Adrenal gland (tissue), 12 donors: ENCODE measurements around the gene TPCN1. TPM values are rescaled to one million over a fixed set of nuclear protein-coding genes. Genes with fewer than 3 reads are reported as not detected.

Experiments
- DNase-seq, 7 donors: peaks; one replicate each; pipeline ENCODE4 v3.0.0-alpha.2; 2019 to 2020
- H3K27ac ChIP-seq, 5 donors: fragments of 200-600 bp; sonication (generic) in 4 of 5; 1 replicate in 3 of 5; 2 replicates in 2 of 5; pipeline versions ENCODE4 v1.5.1 to v1.8.0; 2016 to 2020; ENCODE audit warnings: mild to moderate bottlenecking in 1 of 5
- H3K27me3 ChIP-seq: fragments of 200-600 bp; 2 replicates; pipeline ENCODE4 v1.8.0; 2021
- H3K36me3 ChIP-seq, 2 donors: fragments of 200-600 bp; replicated peaks in 1 of 2; 1 replicate in 1 of 2; 2 replicates in 1 of 2; pipeline versions ENCODE4 v1.5.1 to v1.8.0; 2018 to 2022
- H3K4me1 ChIP-seq, 2 donors: fragments of 200-600 bp; replicated peaks in 1 of 2; 1 replicate in 1 of 2; 2 replicates in 1 of 2; pipeline versions ENCODE4 v1.5.1 to v1.8.0; 2018 to 2021
- H3K4me3 ChIP-seq, 4 donors: fragments of 200-600 bp; sonication (generic) in 3 of 4; one replicate each; pipeline ENCODE4 v1.5.1; 2016 to 2018
- H3K9me3 ChIP-seq, 3 donors: fragments of 200-600 bp; sonication (generic) in 1 of 3; replicated peaks in 1 of 3; 1 replicate in 2 of 3; 2 replicates in 1 of 3; pipeline versions ENCODE4 v1.5.1 to v1.8.0; 2016 to 2021
- POLR2A ChIP-seq, 2 donors: fragments of 450-650 bp; IDR thresholded peaks; one replicate each; pipeline ENCODE4 v1.6.1; 2017; ENCODE audit warnings: antibody characterized with exemption in 2 of 2, mild to moderate bottlenecking in 2 of 2, moderate library complexity in 1 of 2
- WGBS, 4 donors: extraction: QIAGEN DNeasy Blood & Tissue Kit in 2 of 4; methylation state at CpG; one replicate each; pipeline versions ENCODE4 v1.1.5 to v1.1.7; 2013 to 2017; 5-methylcytosine and 5-hydroxymethylcytosine counted together
- intact Hi-C, 2 donors: fragments of 100-400 bp; cut with DNase I; formaldehyde crosslinking; loops; one replicate each; pipeline versions ENCODE4 v1.14.1 to v1.15.0; 2022 to 2023
- polyA plus RNA-seq, 3 donors: library from polyadenylated mRNA; stranded (reverse); fragments of 200-250 nt in 2 of 3; fragments of 350-450 nt in 1 of 3; fragmentation: Illumina TruSeq in 1 of 3; extraction: RNeasy Lipid Tissue Mini Kit (QIAGEN cat#74804) in 1 of 3; gene quantifications; one replicate each; pipeline ENCODE4 v1.2.3, GENCODE V29; 2013 to 2014
- total RNA-seq, 9 donors: library from RNA; depleted of rRNA in 4 of 9; stranded (reverse); fragments of >200 nt in 4 of 9; fragments of 120-200 nt in 1 of 9; fragmentation: NEBNext Ultra II Directional in 1 of 9; extraction: Animal tissue kit (Norgen Biotek cat#: 25700) in 1 of 9; gene quantifications; one replicate each; pipeline versions ENCODE4 v1.1.0 to v1.2.4, GENCODE V29; 2013 to 2023
- TF ChIP-seq, protein P1 (sequence below), 6 experiments: fragments of 450-650 bp in 4 of 6; fragments of 200-600 bp in 2 of 6; sonication (generic) in 1 of 6; IDR thresholded peaks; 1 replicate in 5 of 6; 2 replicates in 1 of 6; pipeline versions ENCODE4 v1.5.1 to v1.8.0; 2016 to 2021; ENCODE audit warnings: antibody characterized with exemption in 6 of 6, mild to moderate bottlenecking in 2 of 6, moderate library complexity in 1 of 6
- donor health status: healthy with polysubstance abuse.
- donor health status: Bipolar disorder and iron deficiency.
- donor health status: DM: yes; HTN: yes; CAD: no.
- donor health status: DM: no; HTN: no; CAD: no.
- donor health status: DM: no; HTN: no; CAD: no.
- donor health status: DM: yes; HTN: yes; CAD: no.

The TPCN1 gene
- total and polyA plus RNA-seq, 12 donors, result 21.2 to 198 (median 80.9) TPM

DNA sequence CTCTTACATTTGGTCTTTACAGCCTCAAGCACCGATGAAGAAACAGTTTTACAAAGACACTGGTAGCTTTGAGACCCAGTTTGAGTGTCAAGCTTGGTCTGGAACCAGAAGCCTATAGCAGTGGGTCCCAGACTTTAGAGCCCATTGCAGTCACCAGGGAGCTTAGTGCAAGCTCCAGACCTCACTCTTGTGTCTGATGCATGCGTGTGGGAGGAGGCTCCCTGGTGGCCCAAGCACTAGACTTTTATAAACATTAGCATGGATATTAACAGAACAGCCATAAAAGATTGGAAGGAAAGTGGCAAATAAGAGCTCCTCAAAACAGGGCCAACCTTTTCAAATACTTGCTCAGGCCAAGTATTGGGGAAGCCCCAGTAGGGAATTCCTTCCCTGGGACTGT, 68.1 kb downstream of the TPCN1 start:
- Histone ChIP-seq H3K4me1 (peaks cover 0 to 5% of the 10 kb centered on the region in 2 donors), H3K27me3 (no peaks in the 10 kb centered on the region), H3K4me3 (no peak overlapping the region), H3K27ac (no peak overlapping the region), H3K9me3 (no peaks in the 10 kb centered on the region), H3K36me3 (peaks cover 0 to 100% of the 10 kb centered on the region in 2 donors)
- TF ChIP-seq POLR2A (IDR thresholded peaks at IDR 0.05), result no peak
- TF ChIP-seq, protein P1, sequence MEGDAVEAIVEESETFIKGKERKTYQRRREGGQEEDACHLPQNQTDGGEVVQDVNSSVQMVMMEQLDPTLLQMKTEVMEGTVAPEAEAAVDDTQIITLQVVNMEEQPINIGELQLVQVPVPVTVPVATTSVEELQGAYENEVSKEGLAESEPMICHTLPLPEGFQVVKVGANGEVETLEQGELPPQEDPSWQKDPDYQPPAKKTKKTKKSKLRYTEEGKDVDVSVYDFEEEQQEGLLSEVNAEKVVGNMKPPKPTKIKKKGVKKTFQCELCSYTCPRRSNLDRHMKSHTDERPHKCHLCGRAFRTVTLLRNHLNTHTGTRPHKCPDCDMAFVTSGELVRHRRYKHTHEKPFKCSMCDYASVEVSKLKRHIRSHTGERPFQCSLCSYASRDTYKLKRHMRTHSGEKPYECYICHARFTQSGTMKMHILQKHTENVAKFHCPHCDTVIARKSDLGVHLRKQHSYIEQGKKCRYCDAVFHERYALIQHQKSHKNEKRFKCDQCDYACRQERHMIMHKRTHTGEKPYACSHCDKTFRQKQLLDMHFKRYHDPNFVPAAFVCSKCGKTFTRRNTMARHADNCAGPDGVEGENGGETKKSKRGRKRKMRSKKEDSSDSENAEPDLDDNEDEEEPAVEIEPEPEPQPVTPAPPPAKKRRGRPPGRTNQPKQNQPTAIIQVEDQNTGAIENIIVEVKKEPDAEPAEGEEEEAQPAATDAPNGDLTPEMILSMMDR (IDR thresholded peaks at IDR 0.05), result no peak
- intact Hi-C loops, result no loop called here
- 93 to 100% (median 96%) methylated on average over 2 of the region's 2 CpGs for WGBS, 4 donors
- no peak for DNase-seq

DNA sequence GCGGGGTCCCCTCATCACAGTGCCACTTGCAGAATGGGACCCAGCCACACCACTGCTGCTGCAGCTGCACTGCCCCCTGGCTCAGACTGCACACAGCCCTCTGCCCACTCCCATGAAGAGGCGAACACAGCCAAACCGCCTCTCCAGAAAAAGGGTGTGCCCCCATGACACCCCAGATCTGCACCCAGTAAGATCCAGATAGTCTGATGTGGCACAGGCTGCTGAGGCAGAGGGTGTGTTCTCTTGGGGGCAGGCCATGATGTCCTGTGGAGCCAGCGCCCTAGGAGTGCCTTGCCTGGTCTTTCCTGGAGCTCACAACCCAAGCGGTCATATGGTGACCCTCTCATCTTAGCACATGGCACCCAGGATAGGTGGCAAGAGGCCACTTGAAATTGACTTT, 69.2 kb downstream of the TPCN1 start:
- no peak overlapping the region for H3K4me3 ChIP-seq
- H3K4me1 ChIP-seq, result peaks cover 7 to 13% of the 10 kb centered on the region in 2 donors
- H3K9me3 ChIP-seq, result no peaks in the 10 kb centered on the region
- no peak for DNase-seq
- TF ChIP-seq, protein P1 (IDR thresholded peaks at IDR 0.05), result no peak
- no peak for TF ChIP-seq POLR2A (IDR thresholded peaks at IDR 0.05)
- intact Hi-C loops, result loop anchor here (10.0 kb wide), 2 partner anchors 86 to 96 kb away; no protein-coding TSS in a partner anchor
- 90 to 96% (median 96%) methylated on average over 3 to 5 of the region's 5 CpGs; no CpG with 5 or more reads in 1 of the 4 donors for WGBS, 4 donors
- no peak overlapping the region for H3K27ac ChIP-seq
- H3K36me3 ChIP-seq, result peaks cover 0 to 100% of the 10 kb centered on the region in 2 donors
- no peaks in the 10 kb centered on the region for H3K27me3 ChIP-seq

- no peak for TF ChIP-seq POLR2A (IDR thresholded peaks at IDR 0.05)
- TF ChIP-seq, protein P1 (IDR thresholded peaks at IDR 0.05), result no peak
- intact Hi-C loops, result loop anchor here (10.0 kb wide), 2 partner anchors 87 to 97 kb away; no protein-coding TSS in a partner anchor
- 87 to 92% (median 88%) methylated on average over 17 of the region's 17 CpGs for WGBS, 4 donors
- no peak overlapping the region for H3K27ac ChIP-seq
- no peak for DNase-seq
- H3K4me1 ChIP-seq, result peaks cover 7 to 13% of the 10 kb centered on the region in 2 donors
- no peaks in the 10 kb centered on the region for H3K9me3 ChIP-seq
- peaks cover 0 to 100% of the 10 kb centered on the region in 2 donors for H3K36me3 ChIP-seq
- H3K27me3 ChIP-seq, result no peaks in the 10 kb centered on the region
- no peak overlapping the region for H3K4me3 ChIP-seq
Measured at GRCh38 chr12:113291586-113291985, 70.3 kb downstream of the TPCN1 start.

- Histone ChIP-seq H3K4me1 (peaks cover 11 to 14% of the 10 kb centered on the region in 2 donors), H3K36me3 (peaks cover 0 to 100% of the 10 kb centered on the region in 2 donors), H3K4me3 (no peak overlapping the region), H3K27me3 (no peaks in the 10 kb centered on the region), H3K9me3 (no peaks in the 10 kb centered on the region), H3K27ac (peak overlapping the region in 1 of 5 donors; percentile 26)
- intact Hi-C loops, result loop anchor here (10.0 kb wide), 2 partner anchors 87 to 97 kb away; no protein-coding TSS in a partner anchor
- DNase-seq, result no peak
- TF ChIP-seq, protein P1 (IDR thresholded peaks at IDR 0.05), result no peak
- no peak for TF ChIP-seq POLR2A (IDR thresholded peaks at IDR 0.05)
- WGBS, 4 donors, result 66 to 74% (median 68%) methylated on average over 6 of the region's 6 CpGs
Measured at GRCh38 chr12:113292091-113292490, 70.8 kb downstream of the TPCN1 start.
